Glomerular visceral epithelial cell (primary cell): ENCODE data around the gene LYPD6B.

Experiments
- DNase-seq: peaks from one replicate; pipeline ENCODE4 v3.0.0-alpha.2; 2016; ENCODE audit errors: extremely low spot score

Gene LYPD6B

DNA sequence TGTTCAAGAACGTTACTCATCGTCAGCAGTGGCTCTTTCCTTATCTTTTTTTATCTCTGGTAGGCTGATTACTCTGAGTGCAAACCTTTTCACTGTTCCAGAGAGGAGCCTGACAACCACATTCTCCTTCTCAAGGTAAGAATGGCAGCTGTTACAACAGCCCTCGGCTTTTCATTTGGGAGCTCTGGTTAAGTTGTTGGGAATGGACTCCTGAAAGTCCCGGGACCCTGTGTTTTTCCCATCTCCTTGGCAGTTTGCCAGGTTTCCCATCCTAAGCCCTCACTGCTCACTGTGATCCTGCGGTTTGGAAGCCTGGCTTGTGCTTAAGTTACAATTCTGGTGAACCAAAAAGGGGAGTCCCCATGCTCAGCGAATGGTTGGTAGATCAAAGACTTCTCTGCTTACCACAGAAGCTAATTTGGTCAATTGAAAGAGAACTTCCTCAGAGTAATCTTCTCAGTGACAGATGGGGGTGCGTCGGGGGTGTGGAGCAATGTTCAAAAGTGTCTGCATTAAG is 122.3 kb downstream of the LYPD6B start:
- peak; percentile 79 for DNase-seq

DNA sequence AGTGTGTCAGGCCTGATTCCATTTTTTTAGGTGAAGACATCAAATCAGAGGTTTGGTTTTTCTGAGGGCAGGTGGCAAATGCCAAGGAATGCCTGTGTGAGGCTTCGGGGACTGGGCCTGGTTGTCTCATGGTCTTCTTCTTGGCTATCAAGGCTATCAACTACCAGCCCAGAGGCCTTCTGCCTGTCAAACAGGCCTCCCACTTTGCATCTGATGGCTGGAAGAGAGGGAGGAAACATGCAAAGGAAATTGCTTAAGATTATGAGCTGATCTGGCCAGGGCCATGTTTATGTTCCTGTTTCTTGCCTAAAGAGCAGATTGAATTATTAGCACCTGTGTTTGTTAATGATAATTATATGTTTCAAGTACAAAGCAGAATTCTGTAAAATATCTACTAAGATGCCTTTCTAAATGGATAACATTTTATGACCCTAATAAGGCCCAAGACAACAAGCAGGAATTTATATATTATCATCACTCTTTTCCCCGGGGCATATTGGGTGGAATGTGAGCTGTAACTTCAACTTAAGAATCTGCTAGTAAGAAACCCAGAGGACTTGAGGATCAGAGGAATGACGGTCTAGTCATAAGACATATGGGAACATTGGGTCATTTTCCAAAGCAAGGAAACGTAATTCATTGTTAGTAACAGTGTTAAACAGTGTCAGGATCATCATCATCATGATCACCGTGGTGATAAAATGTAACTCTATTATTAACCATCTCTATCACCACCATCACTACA is 123.2 kb downstream of the LYPD6B start:
- DNase-seq = no peak

DNA sequence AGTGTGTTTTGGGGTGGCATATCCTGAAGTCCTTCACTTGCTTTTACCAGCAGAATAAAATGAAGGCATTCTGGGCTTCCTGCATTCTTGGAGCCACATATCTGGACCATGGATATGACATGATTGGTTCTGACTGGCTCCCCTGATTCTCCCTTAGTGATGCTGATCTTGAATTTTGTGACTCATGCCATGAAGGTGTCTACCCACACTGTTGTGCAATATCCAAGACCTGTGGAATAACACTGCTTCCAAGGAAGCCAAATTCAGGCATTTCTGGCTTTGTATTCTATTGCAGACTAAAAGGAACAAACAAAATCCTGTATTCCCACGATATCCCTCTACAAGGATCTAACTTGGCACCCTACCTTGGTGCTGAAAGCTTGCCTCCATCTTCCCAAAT is 125.8 kb downstream of the LYPD6B start:
- DNase-seq = peak; percentile 27

DNA sequence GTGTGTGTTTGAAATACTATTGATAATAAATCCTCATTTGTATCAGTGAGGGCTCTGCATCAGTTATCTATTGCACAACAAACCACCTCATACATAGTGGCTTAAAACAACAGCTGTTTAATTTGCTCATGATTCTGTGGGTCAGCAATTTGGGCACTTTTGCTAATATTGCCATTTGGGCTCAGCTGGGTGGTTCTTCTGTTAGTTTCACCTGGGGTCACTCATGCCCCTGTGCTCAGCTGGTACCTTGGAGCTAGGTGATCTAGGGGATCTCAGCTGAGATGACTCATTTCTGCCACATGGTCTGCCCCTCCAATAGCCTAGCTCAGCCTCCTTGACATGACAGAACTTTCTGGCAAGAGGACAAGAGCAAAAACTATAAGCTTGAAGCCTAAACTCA is 126.3 kb downstream of the LYPD6B start:
- no peak for DNase-seq

DNA sequence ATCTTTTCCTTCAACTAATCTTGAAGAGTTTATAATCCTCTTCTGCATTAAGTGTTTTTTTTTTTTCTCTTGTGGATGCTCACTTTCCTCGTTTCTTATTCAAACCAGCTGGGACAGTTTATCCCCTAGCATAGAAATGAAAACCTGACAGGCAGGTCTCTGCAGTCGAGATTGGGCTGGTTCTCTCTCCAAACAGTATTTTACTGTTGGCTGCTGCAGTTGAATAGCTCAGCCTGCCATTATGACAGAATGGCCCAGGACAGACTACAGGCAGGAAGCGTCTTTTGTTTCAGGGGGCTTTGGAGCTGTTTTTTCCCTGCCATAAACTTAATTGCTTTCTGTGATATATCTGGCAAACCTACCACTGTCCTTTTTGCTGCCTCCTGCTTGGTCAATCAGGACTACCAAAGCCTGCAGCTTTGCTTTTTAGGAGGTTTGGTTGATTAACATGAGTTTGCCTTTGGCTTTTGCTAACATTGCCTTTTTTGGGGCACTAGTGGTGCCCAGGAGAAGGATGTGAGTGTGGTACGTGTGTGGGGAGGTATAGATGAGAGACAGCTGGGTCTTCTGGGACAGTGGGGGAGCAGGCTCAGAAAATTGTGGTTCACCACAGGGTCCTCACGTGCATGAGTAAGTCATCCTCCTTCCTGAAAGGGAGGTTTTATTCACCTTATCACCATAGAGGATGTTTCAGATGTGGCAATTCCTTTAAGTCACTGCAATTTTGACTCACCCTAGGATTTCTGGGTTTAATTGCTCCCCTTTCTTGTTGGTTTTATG is 128.7 kb downstream of the LYPD6B start:
- peak; percentile 74 for DNase-seq

DNA sequence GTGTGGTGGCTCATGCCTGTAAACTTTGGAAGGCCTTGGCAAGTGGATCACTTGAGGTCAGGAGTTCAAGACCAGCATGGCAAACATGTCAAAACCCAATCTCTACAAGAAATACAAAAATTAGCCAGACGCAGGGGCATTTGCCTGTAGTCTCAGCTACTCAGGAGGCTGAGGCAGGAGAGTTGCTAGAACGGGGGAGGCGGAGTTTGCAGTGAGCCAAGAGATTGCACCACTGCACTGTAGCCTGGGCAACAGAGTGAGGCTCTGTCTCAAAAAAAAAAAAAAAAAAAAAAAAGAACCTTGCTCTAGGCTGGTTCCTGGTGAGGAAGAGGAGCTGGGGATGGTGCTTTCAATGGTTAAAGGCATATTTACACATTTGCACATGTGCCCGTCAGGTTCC is 129.4 kb downstream of the LYPD6B start:
- no peak for DNase-seq

DNA sequence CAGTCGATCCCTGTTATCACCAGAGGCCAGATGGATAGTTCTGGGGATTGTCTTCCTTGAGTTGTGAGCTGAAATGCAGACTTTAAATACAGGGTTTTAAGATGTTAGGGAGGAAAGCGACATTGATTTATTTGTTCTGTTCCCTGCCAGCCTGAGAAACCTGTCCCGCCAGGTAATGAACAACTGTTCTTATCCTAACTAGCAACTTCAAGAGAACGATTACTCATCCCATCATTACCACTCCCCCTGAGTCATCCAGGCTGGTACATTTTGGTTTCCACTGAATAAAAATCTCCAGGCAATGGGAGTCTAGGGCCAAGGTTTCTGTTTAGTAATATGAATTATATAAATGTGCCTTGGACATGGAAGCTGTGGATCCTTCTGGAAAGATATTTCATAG is 131.2 kb downstream of the LYPD6B start:
- DNase-seq = peak; percentile 48

DNA sequence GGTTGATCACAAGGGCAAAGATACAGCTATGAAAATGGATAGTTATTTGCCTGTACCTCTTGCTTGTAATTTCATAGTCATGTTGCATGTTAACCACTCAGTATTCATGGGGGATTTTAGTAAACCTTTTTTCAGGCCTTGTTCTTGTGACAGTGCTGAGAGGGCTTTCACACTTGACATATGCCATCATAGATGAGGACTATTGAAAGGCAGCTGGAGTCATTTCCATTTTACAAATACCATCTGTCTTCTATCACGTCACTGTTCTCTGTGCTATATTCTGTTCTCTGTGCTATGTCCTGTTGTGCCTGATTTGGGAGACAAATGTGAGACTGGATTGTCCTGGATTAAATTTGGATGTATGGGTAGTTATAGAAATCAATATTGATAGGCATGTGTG is 131.7 kb downstream of the LYPD6B start:
- DNase-seq = no peak

DNA sequence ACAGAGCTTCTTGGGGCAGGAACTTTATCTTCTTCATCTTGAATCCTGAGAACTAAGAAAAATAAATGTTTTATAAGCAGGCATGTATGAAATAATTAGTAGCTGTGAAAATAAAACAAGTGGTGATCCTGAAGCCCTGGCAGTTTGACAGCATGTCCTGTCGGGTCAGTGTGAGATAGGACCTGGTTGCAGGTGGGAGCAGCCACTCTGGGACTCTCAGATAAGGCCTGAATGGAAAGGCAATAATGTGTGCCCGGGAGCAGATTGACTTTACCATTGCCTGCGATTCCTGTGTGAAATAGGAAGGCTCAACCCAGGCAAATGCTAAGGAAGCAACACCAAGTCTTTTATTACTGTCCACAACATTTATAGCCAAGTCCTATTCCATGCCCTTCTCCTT is 132.4 kb downstream of the LYPD6B start:
- no peak for DNase-seq

DNA sequence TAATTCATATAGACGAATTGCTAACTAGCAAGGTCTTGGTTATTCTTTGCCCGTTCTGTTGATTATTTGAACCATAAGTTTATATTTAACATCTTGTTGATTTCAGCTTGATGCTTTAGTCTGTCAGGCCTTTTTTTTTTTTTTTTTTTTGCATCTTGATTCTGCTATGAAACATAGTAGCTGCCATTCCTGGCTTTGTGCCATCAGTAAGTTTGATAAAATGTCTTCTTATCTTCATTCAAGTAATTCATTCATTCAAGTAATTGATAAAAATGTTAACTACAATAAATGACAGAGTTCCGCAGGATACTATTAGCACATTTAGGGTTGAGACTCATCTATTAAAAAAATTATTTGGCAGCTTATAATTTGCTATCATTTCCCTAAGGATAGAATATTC is 134.7 kb downstream of the LYPD6B start:
- DNase-seq = no peak

DNA sequence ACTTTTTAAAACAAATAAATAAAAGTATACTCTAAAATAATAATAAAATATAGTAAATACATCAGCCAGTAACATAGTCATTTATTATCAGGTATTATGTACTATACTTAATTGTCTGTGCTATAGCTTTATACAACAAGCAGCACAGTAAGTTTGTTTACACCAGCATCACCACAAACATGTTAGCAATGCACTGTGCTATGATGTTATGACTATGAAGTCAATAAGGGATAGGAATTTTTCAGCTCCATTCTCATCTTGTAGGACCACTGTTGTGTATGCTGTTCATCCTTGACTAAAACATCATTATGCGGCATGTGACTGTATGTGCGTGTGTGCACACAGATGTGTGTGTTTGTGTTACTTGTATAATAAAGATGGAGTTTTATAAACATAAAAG is 137.5 kb downstream of the LYPD6B start:
- no peak for DNase-seq

DNA sequence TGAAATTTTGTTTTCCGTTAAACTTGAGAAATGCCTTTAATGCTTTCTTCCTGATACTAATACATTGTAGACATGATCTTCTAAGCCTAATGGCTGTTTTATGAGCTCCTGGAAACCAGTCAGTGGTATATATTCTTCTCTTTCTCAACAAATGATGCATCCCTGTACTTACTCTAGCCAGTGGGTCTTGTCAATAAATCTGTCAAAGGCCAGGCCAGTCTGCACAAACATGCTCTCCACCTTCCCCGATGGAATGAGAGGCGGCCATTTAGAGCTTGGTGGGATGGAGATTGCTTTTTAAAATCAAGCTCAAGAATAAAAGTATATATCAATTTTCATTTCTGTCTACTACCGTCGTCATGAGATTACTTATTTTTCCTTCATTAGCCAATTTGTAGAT is 140.1 kb downstream of the LYPD6B start:
- no peak for DNase-seq

DNA sequence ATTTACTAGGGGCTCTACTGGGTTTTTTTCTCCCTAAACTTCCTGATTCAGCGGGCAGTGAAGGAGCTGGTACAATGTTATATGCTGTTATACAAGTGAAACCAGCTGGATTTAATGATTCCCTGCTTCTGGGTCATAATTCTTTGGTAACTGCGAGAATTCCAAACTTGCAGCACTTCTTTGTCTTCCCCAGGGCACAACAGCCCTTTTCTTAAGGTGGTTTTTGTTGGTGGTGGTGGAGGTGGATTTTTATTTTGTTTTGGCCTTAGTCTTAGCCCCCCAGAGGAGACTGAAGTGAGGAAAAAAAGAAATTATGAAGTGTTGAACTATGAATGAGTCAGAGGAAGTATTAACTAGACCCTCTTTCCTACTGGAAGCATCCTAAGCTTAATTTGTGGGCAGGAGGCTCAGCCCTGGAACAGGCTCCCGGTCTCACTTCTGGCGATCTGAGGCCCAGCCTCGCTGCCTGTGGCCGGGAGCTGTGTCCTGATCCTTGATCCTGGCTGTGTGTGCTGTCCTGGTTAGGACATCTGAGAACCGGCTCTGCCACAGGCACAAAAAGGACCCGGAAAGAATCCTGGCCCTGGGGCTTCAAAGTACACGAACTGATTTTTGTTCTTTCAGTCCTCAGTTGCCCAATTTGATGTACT is 141.9 kb downstream of the LYPD6B start:
- DNase-seq = no peak

DNA sequence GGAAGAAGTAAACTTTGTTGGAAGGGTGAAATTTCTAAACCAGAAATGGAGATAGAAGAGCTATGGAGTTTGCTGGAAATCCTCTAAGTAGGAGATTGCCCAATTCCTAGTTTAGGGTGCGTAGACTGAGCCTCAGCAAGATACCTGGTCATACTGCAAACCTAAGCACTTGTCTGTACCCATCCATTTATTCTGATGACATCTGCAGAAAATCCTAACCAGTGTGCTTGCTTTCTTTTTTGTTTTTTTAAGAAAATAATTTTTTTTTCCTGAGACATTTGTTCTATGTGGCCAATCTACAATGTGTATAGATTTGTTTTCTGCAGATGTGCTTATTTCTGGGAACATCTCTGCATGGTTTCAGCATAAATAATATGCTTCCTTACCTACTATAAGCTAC is 144.7 kb downstream of the LYPD6B start:
- DNase-seq = no peak

DNA sequence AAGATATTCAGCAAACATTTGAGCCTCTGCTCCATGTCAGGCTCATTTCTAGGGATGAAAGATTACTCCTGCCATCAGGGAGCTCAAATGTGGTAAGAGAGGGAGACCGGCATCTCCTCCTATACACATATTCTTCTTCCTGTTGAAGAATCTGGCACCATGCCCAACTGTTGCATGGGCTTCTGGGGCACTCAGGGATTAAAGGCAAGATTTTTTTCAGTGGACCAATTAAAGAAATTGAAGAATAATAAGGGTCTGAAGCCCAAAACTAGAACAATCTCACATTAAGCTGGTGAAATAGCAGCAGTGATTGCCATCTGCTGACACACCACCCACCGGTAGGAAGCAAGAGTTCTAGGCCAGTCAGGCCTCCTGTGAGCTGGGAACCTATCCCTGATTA is 146.5 kb downstream of the LYPD6B start:
- no peak for DNase-seq

DNA sequence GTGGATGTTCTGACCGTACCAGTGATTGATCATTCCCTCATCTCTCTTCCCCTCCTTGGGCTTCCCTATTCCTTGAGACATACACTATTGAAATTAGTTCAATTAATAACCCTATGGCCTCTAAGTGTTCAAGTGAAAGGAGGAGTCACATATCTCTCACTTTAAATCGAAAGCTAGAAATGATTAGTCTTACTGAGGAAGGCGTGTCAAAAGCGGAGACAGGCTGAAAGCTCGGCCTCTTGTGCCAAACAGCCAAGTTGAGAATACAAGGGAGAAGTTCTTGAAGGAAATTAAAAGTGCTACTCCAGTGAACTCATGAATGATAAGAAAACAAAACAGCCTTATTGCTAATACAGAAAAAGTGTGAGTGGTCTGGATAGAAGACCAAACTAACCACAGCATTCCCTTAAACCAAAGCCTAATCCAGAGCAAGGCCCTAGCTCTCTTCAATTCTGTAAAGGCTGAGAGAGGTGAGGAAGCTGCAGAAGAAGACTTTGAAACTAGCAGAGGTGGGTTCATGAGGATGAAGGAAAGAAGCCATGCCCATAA is 147.5 kb downstream of the LYPD6B start:
- DNase-seq = no peak

DNA sequence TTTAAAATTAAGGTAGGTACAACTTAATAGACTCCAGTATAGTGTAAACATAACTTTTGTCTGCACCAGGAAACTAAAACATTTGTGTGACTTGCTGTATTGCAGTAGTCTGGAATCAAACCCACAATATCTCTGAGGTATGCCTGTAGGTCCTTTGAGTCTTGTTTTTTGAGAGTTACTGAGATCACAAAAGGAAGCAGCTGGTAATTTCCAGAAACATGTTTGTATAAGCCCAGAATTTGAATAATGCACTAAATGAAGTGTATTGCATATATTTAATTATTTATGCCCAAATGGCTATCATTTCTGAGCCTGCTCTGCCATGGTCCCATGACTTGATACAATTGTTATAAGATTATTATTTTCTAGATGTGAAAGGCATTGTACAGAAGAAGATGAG is 148.6 kb downstream of the LYPD6B start:
- no peak for DNase-seq

DNA sequence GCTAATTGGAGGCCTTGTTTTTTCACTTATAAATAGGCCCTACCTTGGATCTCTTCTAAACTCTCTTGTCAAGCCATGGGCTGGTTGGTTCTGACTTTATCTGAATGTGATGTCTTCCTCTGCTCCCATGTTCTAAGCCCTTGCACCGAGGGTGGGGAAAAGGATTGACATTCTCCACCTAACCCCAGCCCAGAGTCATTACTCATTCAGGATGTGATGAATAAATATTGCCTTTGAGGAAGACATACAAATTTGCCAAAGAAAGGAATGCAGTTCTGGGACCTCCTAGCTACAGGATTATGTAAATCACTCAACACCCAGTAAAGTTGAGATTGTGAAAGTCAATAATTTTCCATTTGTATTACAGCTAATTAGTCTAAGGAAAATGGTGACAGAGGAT is 149.8 kb downstream of the LYPD6B start:
- no peak for DNase-seq

DNA sequence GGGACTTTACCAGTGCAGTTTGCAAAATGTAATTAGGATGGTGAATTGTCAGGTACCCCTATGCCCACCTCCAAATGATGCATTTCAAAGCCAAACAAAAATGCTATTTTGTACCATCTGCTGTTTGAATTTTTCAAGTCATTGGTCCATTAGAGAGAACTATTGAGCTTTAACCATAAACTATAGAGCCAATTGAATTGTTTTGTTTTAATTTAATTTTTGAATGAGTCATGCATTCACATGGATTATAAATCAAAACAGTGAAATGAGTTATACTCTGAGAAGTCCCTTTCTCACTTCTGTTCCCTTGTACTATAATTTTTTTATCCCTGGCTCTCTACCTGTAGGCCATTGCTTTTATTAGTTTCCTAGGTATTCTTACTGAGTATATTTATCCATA is 151.3 kb downstream of the LYPD6B start:
- no peak for DNase-seq

DNA sequence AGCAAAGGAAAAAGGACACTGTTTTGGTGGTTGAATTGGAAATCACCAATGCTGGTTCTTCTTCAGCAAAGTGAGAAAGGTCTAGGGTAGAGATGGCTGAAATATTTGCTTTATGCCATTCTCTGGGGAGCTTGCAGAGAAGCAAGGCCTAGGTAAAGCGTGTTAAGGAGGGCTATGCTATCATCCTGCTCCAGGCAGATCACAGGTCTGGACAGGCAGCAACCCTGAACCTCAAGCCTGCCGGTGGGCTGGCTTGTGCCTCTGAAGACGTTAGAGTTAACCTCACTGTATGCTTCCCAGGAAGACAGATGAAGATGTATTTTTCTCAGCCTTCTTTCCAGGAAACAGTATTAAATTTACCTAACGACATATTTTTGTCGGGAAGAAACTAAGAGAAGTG is 153.4 kb downstream of the LYPD6B start:
- no peak for DNase-seq

DNA sequence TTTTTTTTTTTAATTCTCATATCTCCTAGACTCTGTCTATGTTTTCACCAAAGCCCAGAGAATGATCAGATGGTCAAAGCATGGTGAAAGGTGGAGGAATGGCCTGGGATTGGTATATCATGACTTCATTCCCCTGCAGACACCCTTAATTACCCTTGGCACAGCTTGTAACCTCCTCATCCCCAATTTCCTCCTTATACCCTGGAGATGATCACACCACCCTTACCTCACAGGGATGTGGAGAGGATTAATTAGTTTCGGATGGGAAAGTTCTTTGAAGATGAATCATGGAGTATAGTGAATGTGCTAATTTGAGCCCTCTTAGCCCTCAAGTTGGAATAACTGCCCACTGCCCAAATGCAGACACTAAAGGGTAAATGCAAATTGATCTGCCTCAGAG is 153.9 kb downstream of the LYPD6B start:
- DNase-seq = no peak

DNA sequence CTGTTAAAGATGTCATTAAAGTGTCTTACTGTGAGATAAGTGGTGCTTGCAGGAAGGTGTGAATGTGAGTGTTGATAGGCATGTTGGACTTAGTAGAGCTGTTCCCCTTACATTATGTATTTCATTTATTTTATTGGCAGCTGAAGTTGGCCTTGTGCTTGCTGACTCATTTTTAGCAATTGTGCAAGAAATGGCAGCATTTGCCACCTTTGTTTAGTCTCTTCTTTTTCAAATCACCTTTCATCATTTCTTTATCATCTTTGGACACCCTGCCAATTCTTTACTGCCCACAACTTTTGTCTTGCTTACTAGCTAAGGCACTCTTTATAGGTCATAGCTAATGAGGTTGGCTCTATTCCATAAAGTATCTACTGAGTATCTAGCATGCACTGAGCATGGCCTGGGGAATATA is 161.6 kb downstream of the LYPD6B start:
- peak; percentile 11 for DNase-seq
